ENCODE results near the gene SEC63. TPM values are rescaled to one million over a fixed set of nuclear protein-coding genes. Genes with fewer than 3 reads are reported as not detected.

Gene SEC63
- total and polyA plus RNA-seq, 4 donors, result 33.9 to 85.0 (median 68.5) TPM

GRCh38 chr6:107847844-107848802, 109.9 kb downstream of the SEC63 start:
- peak; percentile 64 to 94 (median 74) for DNase-seq (ENCODE audit: low read depth in 4 of 6, low spot score in 6 of 6)
- no peak overlapping the region for H3K27ac ChIP-seq (ENCODE audit: low read depth, low read length)
- H3K4me1 ChIP-seq (ENCODE audit: control insufficient read depth, insufficient read depth, low read length), result peaks cover 14% of the 10 kb centered on the region
- H3K36me3 ChIP-seq (ENCODE audit: control insufficient read depth, insufficient read depth, low read length), result no peaks in the 10 kb centered on the region
- WGBS (ENCODE audit: insufficient coverage), result 3% methylated on average over 52 of the region's 52 CpGs
- H3K9me3 ChIP-seq (ENCODE audit: control insufficient read depth, insufficient read depth, low read length), result no peaks in the 10 kb centered on the region
- H3K4me3 ChIP-seq (ENCODE audit: low read depth, low read length), result peak overlapping the region; percentile 56
- H3K27me3 ChIP-seq (ENCODE audit: control insufficient read depth, insufficient read depth, low read length), result peaks cover 5% of the 10 kb centered on the region

- no peak for DNase-seq (ENCODE audit: low read depth in 4 of 6, low spot score in 6 of 6)
- peaks cover 14% of the 10 kb centered on the region for H3K4me1 ChIP-seq (ENCODE audit: control insufficient read depth, insufficient read depth, low read length)
- WGBS (ENCODE audit: insufficient coverage), result 61% methylated on average over 4 of the region's 4 CpGs
- H3K4me3 ChIP-seq (ENCODE audit: low read depth, low read length), result no peak overlapping the region
- H3K27ac ChIP-seq (ENCODE audit: low read depth, low read length), result no peak overlapping the region
- H3K27me3 ChIP-seq (ENCODE audit: control insufficient read depth, insufficient read depth, low read length), result peaks cover 5% of the 10 kb centered on the region
- no peaks in the 10 kb centered on the region for H3K36me3 ChIP-seq (ENCODE audit: control insufficient read depth, insufficient read depth, low read length)
- no peaks in the 10 kb centered on the region for H3K9me3 ChIP-seq (ENCODE audit: control insufficient read depth, insufficient read depth, low read length)
These were observed 111.7 kb downstream of the SEC63 start for GRCh38 chr6:107846262-107846795.

GRCh38 chr6:107845777-107846176, 112.2 kb downstream of the SEC63 start:
- no peak overlapping the region for H3K27ac ChIP-seq (ENCODE audit: low read depth, low read length)
- 96% methylated on average over 6 of the region's 7 CpGs for WGBS (ENCODE audit: insufficient coverage)
- H3K27me3 ChIP-seq (ENCODE audit: control insufficient read depth, insufficient read depth, low read length), result peaks cover 5% of the 10 kb centered on the region
- no peaks in the 10 kb centered on the region for H3K36me3 ChIP-seq (ENCODE audit: control insufficient read depth, insufficient read depth, low read length)
- no peak overlapping the region for H3K4me3 ChIP-seq (ENCODE audit: low read depth, low read length)
- DNase-seq (ENCODE audit: low read depth in 4 of 6, low spot score in 6 of 6), result no peak
- peaks cover 14% of the 10 kb centered on the region for H3K4me1 ChIP-seq (ENCODE audit: control insufficient read depth, insufficient read depth, low read length)
- H3K9me3 ChIP-seq (ENCODE audit: control insufficient read depth, insufficient read depth, low read length), result no peaks in the 10 kb centered on the region

- H3K36me3 ChIP-seq (ENCODE audit: control insufficient read depth, insufficient read depth, low read length), result no peaks in the 10 kb centered on the region
- H3K4me3 ChIP-seq (ENCODE audit: low read depth, low read length), result no peak overlapping the region
- 80% methylated on average over 2 of the region's 4 CpGs for WGBS (ENCODE audit: insufficient coverage)
- H3K27me3 ChIP-seq (ENCODE audit: control insufficient read depth, insufficient read depth, low read length), result peaks cover 5% of the 10 kb centered on the region
- DNase-seq (ENCODE audit: low read depth in 4 of 6, low spot score in 6 of 6), result no peak
- no peak overlapping the region for H3K27ac ChIP-seq (ENCODE audit: low read depth, low read length)
- H3K4me1 ChIP-seq (ENCODE audit: control insufficient read depth, insufficient read depth, low read length), result peaks cover 8% of the 10 kb centered on the region
- H3K9me3 ChIP-seq (ENCODE audit: control insufficient read depth, insufficient read depth, low read length), result no peaks in the 10 kb centered on the region
These were observed 114.6 kb downstream of the SEC63 start for GRCh38 chr6:107843400-107843799.

- H3K27ac ChIP-seq (ENCODE audit: low read depth, low read length), result no peak overlapping the region
- H3K9me3 ChIP-seq (ENCODE audit: control insufficient read depth, insufficient read depth, low read length), result no peaks in the 10 kb centered on the region
- no peak for DNase-seq (ENCODE audit: low read depth in 4 of 6, low spot score in 6 of 6)
- H3K36me3 ChIP-seq (ENCODE audit: control insufficient read depth, insufficient read depth, low read length), result no peaks in the 10 kb centered on the region
- H3K4me3 ChIP-seq (ENCODE audit: low read depth, low read length), result no peak overlapping the region
- no peaks in the 10 kb centered on the region for H3K27me3 ChIP-seq (ENCODE audit: control insufficient read depth, insufficient read depth, low read length)
- H3K4me1 ChIP-seq (ENCODE audit: control insufficient read depth, insufficient read depth, low read length), result no peaks in the 10 kb centered on the region
- no CpG with 5 or more reads among the region's 5 CpGs for WGBS (ENCODE audit: insufficient coverage)
These were observed 116.7 kb downstream of the SEC63 start for GRCh38 chr6:107841275-107841670.

- no peaks in the 10 kb centered on the region for H3K27me3 ChIP-seq (ENCODE audit: control insufficient read depth, insufficient read depth, low read length)
- no peaks in the 10 kb centered on the region for H3K36me3 ChIP-seq (ENCODE audit: control insufficient read depth, insufficient read depth, low read length)
- H3K9me3 ChIP-seq (ENCODE audit: control insufficient read depth, insufficient read depth, low read length), result no peaks in the 10 kb centered on the region
- no peaks in the 10 kb centered on the region for H3K4me1 ChIP-seq (ENCODE audit: control insufficient read depth, insufficient read depth, low read length)
- no peak for DNase-seq (ENCODE audit: low read depth in 4 of 6, low spot score in 6 of 6)
- WGBS (ENCODE audit: insufficient coverage), result 100% methylated on average over 1 of the region's 3 CpGs
- H3K27ac ChIP-seq (ENCODE audit: low read depth, low read length), result no peak overlapping the region
- H3K4me3 ChIP-seq (ENCODE audit: low read depth, low read length), result no peak overlapping the region
These were observed 117.3 kb downstream of the SEC63 start for GRCh38 chr6:107840636-107841274.

GRCh38 chr6:107833136-107833535, 124.9 kb downstream of the SEC63 start:
- Histone ChIP-seq H3K4me1 (ENCODE audit: control insufficient read depth, insufficient read depth, low read length) (no peaks in the 10 kb centered on the region), H3K4me3 (ENCODE audit: low read depth, low read length) (no peak overlapping the region), H3K9me3 (ENCODE audit: control insufficient read depth, insufficient read depth, low read length) (no peaks in the 10 kb centered on the region), H3K36me3 (ENCODE audit: control insufficient read depth, insufficient read depth, low read length) (no peaks in the 10 kb centered on the region), H3K27ac (ENCODE audit: low read depth, low read length) (no peak overlapping the region), H3K27me3 (ENCODE audit: control insufficient read depth, insufficient read depth, low read length) (no peaks in the 10 kb centered on the region)
- no peak for DNase-seq (ENCODE audit: low read depth in 4 of 6, low spot score in 6 of 6)
- 97% methylated on average over 6 of the region's 7 CpGs for WGBS (ENCODE audit: insufficient coverage)

GRCh38 chr6:107832151-107833056, 125.6 kb downstream of the SEC63 start:
- WGBS (ENCODE audit: insufficient coverage), result 97% methylated on average over 2 of the region's 10 CpGs
- Histone ChIP-seq H3K4me1 (ENCODE audit: control insufficient read depth, insufficient read depth, low read length) (no peaks in the 10 kb centered on the region), H3K9me3 (ENCODE audit: control insufficient read depth, insufficient read depth, low read length) (no peaks in the 10 kb centered on the region), H3K27me3 (ENCODE audit: control insufficient read depth, insufficient read depth, low read length) (no peaks in the 10 kb centered on the region), H3K4me3 (ENCODE audit: low read depth, low read length) (no peak overlapping the region), H3K36me3 (ENCODE audit: control insufficient read depth, insufficient read depth, low read length) (no peaks in the 10 kb centered on the region), H3K27ac (ENCODE audit: low read depth, low read length) (no peak overlapping the region)
- no peak for DNase-seq (ENCODE audit: low read depth in 4 of 6, low spot score in 6 of 6)

GRCh38 chr6:107830060-107830459, 127.9 kb downstream of the SEC63 start:
- Histone ChIP-seq H3K9me3 (ENCODE audit: control insufficient read depth, insufficient read depth, low read length) (no peaks in the 10 kb centered on the region), H3K27ac (ENCODE audit: low read depth, low read length) (no peak overlapping the region), H3K27me3 (ENCODE audit: control insufficient read depth, insufficient read depth, low read length) (no peaks in the 10 kb centered on the region), H3K36me3 (ENCODE audit: control insufficient read depth, insufficient read depth, low read length) (no peaks in the 10 kb centered on the region), H3K4me1 (ENCODE audit: control insufficient read depth, insufficient read depth, low read length) (no peaks in the 10 kb centered on the region), H3K4me3 (ENCODE audit: low read depth, low read length) (no peak overlapping the region)
- WGBS (ENCODE audit: insufficient coverage), result 83% methylated on average over 2 of the region's 2 CpGs
- no peak for DNase-seq (ENCODE audit: low read depth in 4 of 6, low spot score in 6 of 6)

Data from spinal cord (tissue), 10 donors.